ENCODE measurements around the gene DGKB. TPM values are rescaled to one million over a fixed set of nuclear protein-coding genes. Genes with fewer than 3 reads are reported as not detected.
"Not testable (repeated sequence)": the region's sequence is repeated elsewhere in the genome, so short reads cannot be mapped to it uniquely, and the experiment has no call there.

The DGKB gene
- total RNA-seq, 1 donor from 2014 or later, result 2.1 TPM

- Histone ChIP-seq H3K36me3 (ENCODE audit: control insufficient read depth in 3 of 3, insufficient read depth in 3 of 3, low read length in 3 of 3) (no peaks in the 10 kb centered on the region), H3K27ac (ENCODE audit: low read depth, low read length) (no peak overlapping the region), H3K9ac (ENCODE audit: low read depth in 1 of 3, low read length in 3 of 3) (no peak overlapping the region), H3K9me3 (ENCODE audit: control insufficient read depth in 3 of 3, low read length in 3 of 3) (no peaks in the 10 kb centered on the region), H3K4me1 (ENCODE audit: control insufficient read depth in 3 of 3, insufficient read depth in 3 of 3, low read length in 3 of 3) (no peaks in the 10 kb centered on the region), H3K27me3 (ENCODE audit: control insufficient read depth in 3 of 3, insufficient read depth in 3 of 3, low read length in 3 of 3) (no peaks in the 10 kb centered on the region), H3K4me3 (ENCODE audit: low read length in 3 of 3) (no peak overlapping the region)
Measured at GRCh38 chr7:14294637-14295036, 607.9 kb downstream of the DGKB start.

GRCh38 chr7:14293434-14293833 is 609.1 kb downstream of the DGKB start:
- H3K4me3 ChIP-seq (ENCODE audit: low read length in 3 of 3), result no peak overlapping the region
- no peaks in the 10 kb centered on the region for H3K4me1 ChIP-seq (ENCODE audit: control insufficient read depth in 3 of 3, insufficient read depth in 3 of 3, low read length in 3 of 3)
- no peaks in the 10 kb centered on the region for H3K36me3 ChIP-seq (ENCODE audit: control insufficient read depth in 3 of 3, insufficient read depth in 3 of 3, low read length in 3 of 3)
- H3K9me3 ChIP-seq (ENCODE audit: control insufficient read depth in 3 of 3, low read length in 3 of 3), result no peaks in the 10 kb centered on the region
- no peak overlapping the region for H3K9ac ChIP-seq (ENCODE audit: low read depth in 1 of 3, low read length in 3 of 3)
- H3K27me3 ChIP-seq (ENCODE audit: control insufficient read depth in 3 of 3, insufficient read depth in 3 of 3, low read length in 3 of 3), result no peaks in the 10 kb centered on the region
- no peak overlapping the region for H3K27ac ChIP-seq (ENCODE audit: low read depth, low read length)

- Histone ChIP-seq H3K36me3 (ENCODE audit: control insufficient read depth in 3 of 3, insufficient read depth in 3 of 3, low read length in 3 of 3) (no peaks in the 10 kb centered on the region), H3K9me3 (ENCODE audit: control insufficient read depth in 3 of 3, low read length in 3 of 3) (no peaks in the 10 kb centered on the region), H3K4me3 (ENCODE audit: low read length in 3 of 3) (no peak overlapping the region), H3K27me3 (ENCODE audit: control insufficient read depth in 3 of 3, insufficient read depth in 3 of 3, low read length in 3 of 3) (no peaks in the 10 kb centered on the region), H3K27ac (ENCODE audit: low read depth, low read length) (no peak overlapping the region), H3K9ac (ENCODE audit: low read depth in 1 of 3, low read length in 3 of 3) (no peak overlapping the region), H3K4me1 (ENCODE audit: control insufficient read depth in 3 of 3, insufficient read depth in 3 of 3, low read length in 3 of 3) (no peaks in the 10 kb centered on the region)
Measured at GRCh38 chr7:14292737-14293136, 609.8 kb downstream of the DGKB start.

DNA sequence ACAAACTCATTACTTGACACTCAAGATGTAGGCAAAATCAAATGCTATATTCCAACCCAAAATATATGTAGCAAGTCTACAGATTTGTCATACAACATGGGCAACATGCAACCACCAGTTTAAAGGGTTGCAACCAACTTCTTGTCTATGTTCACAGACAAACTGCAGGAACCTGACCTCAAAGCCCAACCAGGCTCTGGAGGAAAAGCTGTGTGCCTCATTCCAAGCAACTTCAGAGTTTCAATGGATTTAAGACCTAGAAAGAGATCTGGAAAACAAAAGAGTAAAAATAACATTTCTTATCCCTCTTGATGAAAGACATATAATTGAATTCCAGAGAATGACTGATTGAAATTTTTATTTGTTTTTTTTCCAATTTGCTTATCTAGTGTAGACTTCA is 612.6 kb downstream of the DGKB start:
- Histone ChIP-seq H3K9ac (ENCODE audit: low read depth in 1 of 3, low read length in 3 of 3) (no peak overlapping the region), H3K4me3 (ENCODE audit: low read length in 3 of 3) (no peak overlapping the region), H3K9me3 (ENCODE audit: control insufficient read depth in 3 of 3, low read length in 3 of 3) (no peaks in the 10 kb centered on the region), H3K27me3 (ENCODE audit: control insufficient read depth in 3 of 3, insufficient read depth in 3 of 3, low read length in 3 of 3) (no peaks in the 10 kb centered on the region), H3K4me1 (ENCODE audit: control insufficient read depth in 3 of 3, insufficient read depth in 3 of 3, low read length in 3 of 3) (no peaks in the 10 kb centered on the region), H3K36me3 (ENCODE audit: control insufficient read depth in 3 of 3, insufficient read depth in 3 of 3, low read length in 3 of 3) (no peaks in the 10 kb centered on the region), H3K27ac (ENCODE audit: low read depth, low read length) (no peak overlapping the region)

DNA sequence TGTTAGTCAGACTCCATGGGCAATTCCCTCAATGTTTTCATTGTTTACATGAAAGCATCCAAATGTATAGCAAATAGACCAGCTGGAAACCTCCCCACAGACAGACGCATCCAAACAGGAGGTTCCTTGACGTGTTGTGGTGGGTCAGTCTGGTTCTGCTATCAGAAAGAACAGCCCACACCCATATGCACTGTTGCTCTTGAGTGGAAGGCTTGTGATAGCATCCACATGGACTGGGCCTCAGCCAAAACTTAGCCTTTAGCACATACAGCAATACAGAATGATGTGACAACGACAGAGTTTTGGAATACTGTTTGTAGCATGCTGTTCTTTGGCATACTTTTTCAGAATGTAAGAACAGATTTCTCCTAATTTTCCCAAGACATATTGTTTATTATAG is 613.9 kb downstream of the DGKB start:
- no peaks in the 10 kb centered on the region for H3K9me3 ChIP-seq (ENCODE audit: control insufficient read depth in 3 of 3, low read length in 3 of 3)
- no peaks in the 10 kb centered on the region for H3K27me3 ChIP-seq (ENCODE audit: control insufficient read depth in 3 of 3, insufficient read depth in 3 of 3, low read length in 3 of 3)
- no peak overlapping the region for H3K9ac ChIP-seq (ENCODE audit: low read depth in 1 of 3, low read length in 3 of 3)
- no peaks in the 10 kb centered on the region for H3K36me3 ChIP-seq (ENCODE audit: control insufficient read depth in 3 of 3, insufficient read depth in 3 of 3, low read length in 3 of 3)
- no peak overlapping the region for H3K27ac ChIP-seq (ENCODE audit: low read depth, low read length)
- no peak overlapping the region for H3K4me3 ChIP-seq (ENCODE audit: low read length in 3 of 3)
- H3K4me1 ChIP-seq (ENCODE audit: control insufficient read depth in 3 of 3, insufficient read depth in 3 of 3, low read length in 3 of 3), result no peaks in the 10 kb centered on the region

DNA sequence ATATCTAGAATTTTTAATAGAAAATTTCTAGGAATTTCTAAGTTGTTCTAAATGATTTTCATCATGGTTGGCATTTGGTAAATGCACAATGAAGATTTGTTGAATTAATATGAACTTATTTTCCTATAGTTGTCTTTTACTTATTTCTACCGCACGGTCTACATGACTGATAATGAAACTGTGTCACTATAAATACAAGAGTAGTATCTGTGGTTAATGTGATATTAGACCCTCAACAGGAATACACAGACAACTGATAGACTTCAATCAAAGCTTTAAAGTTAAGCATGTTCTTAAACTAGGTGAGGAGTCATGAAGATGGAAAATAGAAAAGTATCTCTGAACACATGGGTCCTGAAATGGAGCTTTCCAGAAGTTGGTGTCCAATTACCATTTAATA is 615.2 kb downstream of the DGKB start:
- Histone ChIP-seq H3K4me1 (ENCODE audit: control insufficient read depth in 3 of 3, insufficient read depth in 3 of 3, low read length in 3 of 3) (no peaks in the 10 kb centered on the region), H3K9me3 (ENCODE audit: control insufficient read depth in 3 of 3, low read length in 3 of 3) (no peaks in the 10 kb centered on the region), H3K4me3 (ENCODE audit: low read length in 3 of 3) (no peak overlapping the region), H3K27ac (ENCODE audit: low read depth, low read length) (no peak overlapping the region), H3K27me3 (ENCODE audit: control insufficient read depth in 3 of 3, insufficient read depth in 3 of 3, low read length in 3 of 3) (no peaks in the 10 kb centered on the region), H3K9ac (ENCODE audit: low read depth in 1 of 3, low read length in 3 of 3) (no peak overlapping the region), H3K36me3 (ENCODE audit: control insufficient read depth in 3 of 3, insufficient read depth in 3 of 3, low read length in 3 of 3) (no peaks in the 10 kb centered on the region)

- no peaks in the 10 kb centered on the region for H3K4me1 ChIP-seq (ENCODE audit: control insufficient read depth in 3 of 3, insufficient read depth in 3 of 3, low read length in 3 of 3)
- no peak overlapping the region for H3K27ac ChIP-seq (ENCODE audit: low read depth, low read length)
- H3K4me3 ChIP-seq (ENCODE audit: low read length in 3 of 3), result no peak overlapping the region
- H3K9me3 ChIP-seq (ENCODE audit: control insufficient read depth in 3 of 3, low read length in 3 of 3), result no peaks in the 10 kb centered on the region
- no peak overlapping the region for H3K9ac ChIP-seq (ENCODE audit: low read depth in 1 of 3, low read length in 3 of 3)
- H3K36me3 ChIP-seq (ENCODE audit: control insufficient read depth in 3 of 3, insufficient read depth in 3 of 3, low read length in 3 of 3), result no peaks in the 10 kb centered on the region
- no peaks in the 10 kb centered on the region for H3K27me3 ChIP-seq (ENCODE audit: control insufficient read depth in 3 of 3, insufficient read depth in 3 of 3, low read length in 3 of 3)
Measured at GRCh38 chr7:14286036-14286435, 616.5 kb downstream of the DGKB start.

DNA sequence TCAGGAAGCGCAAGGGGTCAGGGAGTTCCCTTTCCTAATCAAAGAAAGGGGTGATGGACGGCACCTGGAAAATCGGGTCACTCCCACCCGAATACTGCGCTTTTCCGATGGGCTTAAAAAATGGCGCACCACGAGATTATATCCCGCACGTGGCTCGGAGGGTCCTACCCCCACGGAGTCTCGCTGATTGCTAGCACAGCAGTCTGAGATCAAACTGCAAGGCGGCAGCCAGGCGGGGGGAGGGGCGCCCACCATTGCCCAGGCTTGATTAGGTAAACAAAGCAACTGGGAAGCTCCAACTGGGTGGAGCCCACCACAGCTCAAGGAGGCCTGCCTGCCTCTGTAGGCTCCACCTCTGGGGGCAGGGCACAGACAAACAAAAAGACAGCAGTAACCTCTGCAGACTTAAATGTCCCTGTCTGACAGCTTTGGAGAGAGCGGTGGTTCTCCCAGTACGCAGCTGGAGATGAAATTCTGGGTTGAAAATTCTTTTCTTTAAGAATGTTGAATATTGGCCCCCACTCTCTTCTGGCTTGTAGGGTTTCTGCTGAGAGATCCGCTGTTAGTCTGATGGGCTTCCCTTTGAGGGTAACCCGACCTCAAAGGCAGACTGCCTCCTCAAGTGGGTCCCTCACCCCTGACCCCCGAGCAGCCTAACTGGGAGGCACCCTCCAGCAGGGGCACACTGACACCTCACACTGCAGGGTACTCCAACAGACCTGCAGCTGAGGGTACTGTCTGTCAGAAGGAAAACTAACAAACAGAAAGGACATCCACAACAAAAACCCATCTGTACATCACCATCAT is 623.3 kb downstream of the DGKB start:
- not testable (repeated sequence) for H3K4me1 ChIP-seq (ENCODE audit: control insufficient read depth in 3 of 3, insufficient read depth in 3 of 3, low read length in 3 of 3); H3K4me3 ChIP-seq (ENCODE audit: low read length in 3 of 3); H3K27me3 ChIP-seq (ENCODE audit: control insufficient read depth in 3 of 3, insufficient read depth in 3 of 3, low read length in 3 of 3); H3K36me3 ChIP-seq (ENCODE audit: control insufficient read depth in 3 of 3, insufficient read depth in 3 of 3, low read length in 3 of 3); H3K27ac ChIP-seq (ENCODE audit: low read depth, low read length); H3K9ac ChIP-seq (ENCODE audit: low read depth in 1 of 3, low read length in 3 of 3); H3K9me3 ChIP-seq (ENCODE audit: control insufficient read depth in 3 of 3, low read length in 3 of 3)

GRCh38 chr7:14275356-14275755 is 627.2 kb downstream of the DGKB start:
- no peaks in the 10 kb centered on the region for H3K36me3 ChIP-seq (ENCODE audit: control insufficient read depth in 3 of 3, insufficient read depth in 3 of 3, low read length in 3 of 3)
- H3K9me3 ChIP-seq (ENCODE audit: control insufficient read depth in 3 of 3, low read length in 3 of 3), result no peaks in the 10 kb centered on the region
- no peak overlapping the region for H3K27ac ChIP-seq (ENCODE audit: low read depth, low read length)
- H3K4me3 ChIP-seq (ENCODE audit: low read length in 3 of 3), result no peak overlapping the region
- H3K4me1 ChIP-seq (ENCODE audit: control insufficient read depth in 3 of 3, insufficient read depth in 3 of 3, low read length in 3 of 3), result no peaks in the 10 kb centered on the region
- H3K9ac ChIP-seq (ENCODE audit: low read depth in 1 of 3, low read length in 3 of 3), result no peak overlapping the region
- H3K27me3 ChIP-seq (ENCODE audit: control insufficient read depth in 3 of 3, insufficient read depth in 3 of 3, low read length in 3 of 3), result no peaks in the 10 kb centered on the region

GRCh38 chr7:14271441-14271840 is 631.1 kb downstream of the DGKB start:
- Histone ChIP-seq H3K27ac (ENCODE audit: low read depth, low read length) (no peak overlapping the region), H3K9me3 (ENCODE audit: control insufficient read depth in 3 of 3, low read length in 3 of 3) (no peaks in the 10 kb centered on the region), H3K9ac (ENCODE audit: low read depth in 1 of 3, low read length in 3 of 3) (no peak overlapping the region), H3K36me3 (ENCODE audit: control insufficient read depth in 3 of 3, insufficient read depth in 3 of 3, low read length in 3 of 3) (no peaks in the 10 kb centered on the region), H3K4me3 (ENCODE audit: low read length in 3 of 3) (no peak overlapping the region), H3K4me1 (ENCODE audit: control insufficient read depth in 3 of 3, insufficient read depth in 3 of 3, low read length in 3 of 3) (no peaks in the 10 kb centered on the region), H3K27me3 (ENCODE audit: control insufficient read depth in 3 of 3, insufficient read depth in 3 of 3, low read length in 3 of 3) (no peaks in the 10 kb centered on the region)
